A549 (cell line): Measurements from ENCODE around the gene MARCHF6. TPM values are rescaled to one million over a fixed set of nuclear protein-coding genes. Genes with fewer than 3 reads are reported as not detected.

Experiments used
- ATAC-seq, 2 experiments: fragments of 200-7000 bp in 1 of 2; fragments of >200 bp in 1 of 2; cut with Nextera tagmentation in 1 of 2; cut with Tn5 transposase in 1 of 2; 3 replicates each; pipeline versions ENCODE4 v1.8.0 to v1.9.1; 2018 to 2020; ENCODE audit warnings: mild to moderate bottlenecking in 1 of 2, moderate library complexity in 1 of 2
- CTCF ChIA-PET: fragments of 300-600 bp; sonication (Branson Sonifier 250); formaldehyde crosslinking; extraction: SDS; loops from one replicate; lab custom pipeline; 2021; ENCODE audit warnings: antibody characterized with exemption, inconsistent platforms; lab: Yijun Ruan, JAX
- POLR2A ChIA-PET: fragments of 350-600 bp; formaldehyde crosslinking; extraction: SDS; loops from one replicate; lab custom pipeline; 2021; ENCODE audit warnings: antibody characterized with exemption, inconsistent platforms; lab: Yijun Ruan, JAX
- DNase-seq, 2 experiments: peaks; one replicate each; pipeline versions ENCODE4 v3.0.0 to v3.0.0-alpha.2; 2011 to 2016; ENCODE audit warnings: low read depth in 1 of 2, low spot score in 1 of 2
- FAIRE-seq: peaks from 2 replicates; lab custom pipeline; 2011; peaks lifted over from hg19 to GRCh38; lab: Jason Lieb, UNC
- H3K27ac ChIP-seq, 2 experiments: fragments of >200 bp; sonication (Bioruptor Twin); formaldehyde crosslinking; 3 replicates each; pipeline ENCODE4 v1.5.1; 2016 to 2017
- H3K4me1 ChIP-seq: fragments of >200 bp; sonication (Bioruptor Twin); formaldehyde crosslinking; 3 replicates; pipeline ENCODE4 v1.6.1; 2016
- H3K4me2 ChIP-seq: fragments of >200 bp; sonication (Bioruptor Twin); formaldehyde crosslinking; 3 replicates; pipeline ENCODE4 v1.6.1; 2016
- H3K4me3 ChIP-seq: fragments of >200 bp; sonication (Bioruptor Twin); formaldehyde crosslinking; 3 replicates; pipeline ENCODE4 v1.5.1; 2016
- H3K9me3 ChIP-seq: fragments of >200 bp; sonication (Bioruptor Twin); formaldehyde crosslinking; 3 replicates; pipeline ENCODE4 v1.6.1; 2016
- BHLHE40 ChIP-seq: IDR thresholded peaks from 2 replicates; pipeline ENCODE4 v1.6.1; 2012; ENCODE audit warnings: low read depth, low read length, inconsistent platforms
- CBX2 ChIP-seq: fragments of 200-600 bp; sonication (generic); IDR thresholded peaks from 2 replicates; pipeline ENCODE4 v1.6.1; 2016; ENCODE audit warnings: low read depth, mild to moderate bottlenecking, borderline replicate concordance
- CEBPB ChIP-seq, 2 experiments: fragments of >200 bp in 1 of 2; sonication (Bioruptor Twin) in 1 of 2; formaldehyde crosslinking in 1 of 2; IDR thresholded peaks; 2 replicates each; pipeline ENCODE4 v1.6.1; 2012 to 2016
- E2F6 ChIP-seq: IDR thresholded peaks from 2 replicates; pipeline ENCODE4 v1.6.1; 2012; ENCODE audit warnings: low read depth, borderline replicate concordance
- EHMT2 ChIP-seq: fragments of 200-600 bp; sonication (generic); IDR thresholded peaks from 2 replicates; pipeline ENCODE4 v1.6.1; 2016; ENCODE audit warnings: antibody characterized with exemption, low read depth, mild to moderate bottlenecking, moderate library complexity
- ESRRA ChIP-seq: fragments of 150-350 bp; IDR thresholded peaks from 2 replicates; pipeline ENCODE4 v1.6.1; 2014; ENCODE audit warnings: mild to moderate bottlenecking, low read length, borderline replicate concordance
- GATA3 ChIP-seq: IDR thresholded peaks from 2 replicates; pipeline ENCODE4 v1.6.1; 2012; ENCODE audit warnings: borderline replicate concordance
- HMGXB4 ChIP-seq: fragments of 250-450 bp; sonication (Bioruptor Pico); IDR thresholded peaks from 2 replicates; pipeline ENCODE4 v1.5.0; 2021; ENCODE audit warnings: mild to moderate bottlenecking, moderate library complexity, borderline replicate concordance
- HOXB13 ChIP-seq: fragments of 250-450 bp; sonication (Bioruptor Pico); IDR thresholded peaks from 2 replicates; pipeline ENCODE4 v1.5.0; 2020; ENCODE audit warnings: low read depth, mild to moderate bottlenecking, moderate library complexity
- KDM1A ChIP-seq: fragments of 200-600 bp; sonication (generic); IDR thresholded peaks from 2 replicates; pipeline ENCODE4 v1.6.1; 2016; ENCODE audit warnings: low read depth, mild to moderate bottlenecking
- MAFK ChIP-seq: fragments of 450-650 bp; IDR thresholded peaks from 2 replicates; pipeline ENCODE4 v1.6.1; 2014; ENCODE audit not compliant: partially characterized antibody
- MAX ChIP-seq: IDR thresholded peaks from 2 replicates; pipeline ENCODE4 v1.6.1; 2012
- MYC ChIP-seq: IDR thresholded peaks from 2 replicates; pipeline ENCODE4 v1.6.1; 2012; ENCODE audit warnings: mild to moderate bottlenecking, inconsistent platforms, low read length, improper control_type of control experiment, borderline replicate concordance
- NFE2L2 ChIP-seq: fragments of 150-350 bp; conservative IDR thresholded peaks from 2 replicates; pipeline ENCODE4 v1.6.1; 2014; ENCODE audit warnings: low read length
- PBX3 ChIP-seq: IDR thresholded peaks from 2 replicates; pipeline ENCODE4 v1.6.1; 2012
- PHF8 ChIP-seq: fragments of 200-600 bp; sonication (generic); IDR thresholded peaks from 2 replicates; pipeline ENCODE4 v1.6.1; 2016; ENCODE audit warnings: low read depth, mild to moderate bottlenecking, antibody characterized with exemption, moderate library complexity, borderline replicate concordance
- POLR2A ChIP-seq: IDR thresholded peaks from 2 replicates; pipeline ENCODE4 v1.6.1; 2012; ENCODE audit warnings: mild to moderate bottlenecking, low read length
- RARB ChIP-seq: fragments of 250-450 bp; sonication (Bioruptor Pico); IDR thresholded peaks from 2 replicates; pipeline ENCODE4 v1.8.0; 2021; ENCODE audit warnings: mild to moderate bottlenecking, moderate library complexity
- RNF2 ChIP-seq: fragments of 200-600 bp; sonication (generic); IDR thresholded peaks from 2 replicates; pipeline ENCODE4 v1.6.1; 2016; ENCODE audit warnings: low read depth, mild to moderate bottlenecking, antibody characterized with exemption, moderate library complexity, borderline replicate concordance
- USF2 ChIP-seq: fragments of 450-650 bp; IDR thresholded peaks from 2 replicates; pipeline ENCODE4 v1.6.1; 2014; ENCODE audit warnings: antibody characterized with exemption
- ZFP36 ChIP-seq: fragments of 450-650 bp; IDR thresholded peaks from 2 replicates; pipeline ENCODE4 v1.6.1; 2014; ENCODE audit warnings: borderline replicate concordance; ENCODE audit not compliant: partially characterized antibody
- WGBS: methylation state at CpG from one replicate; pipeline ENCODE4 v1.1.6; 2017; ENCODE audit errors: missing lambda C conversion rate; 5-methylcytosine and 5-hydroxymethylcytosine counted together
- polyA plus RNA-seq, 4 experiments: library from polyadenylated mRNA; depleted of rRNA in 3 of 4; stranded (reverse); fragments of >200 nt; fragmentation: RNase III in 1 of 4; extraction: RNeasy Plus Mini Kit Qiagen cat#74134 plus additional on column Dnase treatment in 1 of 4; gene quantifications; 2 replicates in 3 of 4; 3 replicates in 1 of 4; pipeline ENCODE4 v1.2.3, GENCODE V29; 2011 to 2017

Gene MARCHF6
- polyA plus RNA-seq, 2 of the 4 experiments (the other 2 are of a cell fraction): 48.7 to 119 TPM

GRCh38 chr5:10320793-10321192 is 32.7 kb upstream of the MARCHF6 start:
- no peak overlapping the region for H3K4me3 ChIP-seq
- no peak for DNase-seq
- H3K27ac ChIP-seq: no peak overlapping the region
- no peaks in the 10 kb centered on the region for H3K9me3 ChIP-seq
- no peak for TF ChIP-seq MAX
- no peak for TF ChIP-seq GATA3
- TF ChIP-seq EHMT2: no peak
- TF ChIP-seq ZFP36: no peak
- TF ChIP-seq KDM1A: no peak
- TF ChIP-seq MYC: no peak
- TF ChIP-seq POLR2A: no peak
- TF ChIP-seq CBX2: no peak
- TF ChIP-seq, all 56 proteins: peak for 0
- ChIA-PET CTCF (interaction anchor here (2.8 kb wide), 1 partner anchor 37 kb away, joined by 7 read pairs; no protein-coding TSS in a partner anchor), POLR2A (no interaction called here)
- FAIRE-seq (no peak), ATAC-seq (no peak)
- no peaks in the 10 kb centered on the region for H3K4me1 ChIP-seq
- 76% methylated on average over 3 of the region's 3 CpGs for WGBS
- H3K4me2 ChIP-seq: no peak overlapping the region

GRCh38 chr5:10321882-10322281 is 31.6 kb upstream of the MARCHF6 start:
- Histone ChIP-seq H3K4me3 (no peak overlapping the region), H3K4me1 (no peaks in the 10 kb centered on the region), H3K9me3 (no peaks in the 10 kb centered on the region), H3K4me2 (no peak overlapping the region), H3K27ac (no peak overlapping the region)
- no peak for DNase-seq
- POLR2A ChIA-PET: no interaction called here
- CTCF ChIA-PET: no interaction called here
- no peak for FAIRE-seq
- WGBS: 82% methylated on average over 9 of the region's 9 CpGs
- ATAC-seq: no peak
- no peak for TF ChIP-seq RARB
- TF ChIP-seq BHLHE40: no peak
- no peak for TF ChIP-seq PBX3
- no peak for TF ChIP-seq PHF8
- TF ChIP-seq CEBPB (IDR thresholded peaks at IDR 0.05): no peak
- TF ChIP-seq NFE2L2: no peak
- TF ChIP-seq USF2: no peak
- TF ChIP-seq HOXB13 (CRISPR knock-in tag): no peak
- no peak for TF ChIP-seq ESRRA
- no peak for TF ChIP-seq E2F6
- no peak for TF ChIP-seq RNF2

GRCh38 chr5:10323588-10324488 is 29.7 kb upstream of the MARCHF6 start:
- ChIA-PET CTCF (no interaction called here), POLR2A (no interaction called here)
- FAIRE-seq (no peak), DNase-seq (no peak), ATAC-seq (0 out of 6 replicates have a peak, but pooled peaks have one; percentile 19 to 39)
- Histone ChIP-seq H3K4me3 (no peak overlapping the region), H3K9me3 (no peaks in the 10 kb centered on the region), H3K4me2 (no peak overlapping the region), H3K27ac (no peak overlapping the region), H3K4me1 (no peaks in the 10 kb centered on the region)
- TF ChIP-seq HMGXB4 (no peak), MAFK (peak; percentile 60)
- WGBS: 57% methylated on average over 6 of the region's 6 CpGs
